Naive thymus-derived CD4-positive, alpha-beta T cell (primary cell): Measurements from ENCODE around the gene ZBTB47. TPM values are rescaled to one million over a fixed set of nuclear protein-coding genes. Genes with fewer than 3 reads are reported as not detected.

Experiments
- ATAC-seq: fragments of 150-1000 bp; cut with Tn5 transposase; 2 replicates; pipeline ENCODE4 v1.10.0; 2021; ENCODE audit warnings: mild to moderate bottlenecking, moderate library complexity
- CTCF ChIA-PET: fragments of 350-600 bp; sonication (Branson Sonifier 250); formaldehyde crosslinking; loops from one replicate; lab custom pipeline; 2021; ENCODE audit warnings: antibody characterized with exemption; lab: Charles Lee
- POLR2A ChIA-PET: fragments of 350-600 bp; sonication (Branson Sonifier 250); formaldehyde crosslinking; loops from one replicate; lab custom pipeline; 2021; ENCODE audit warnings: antibody characterized with exemption, inconsistent platforms; lab: Charles Lee
- DNase-seq, 9 donors: peaks; one replicate each; pipeline versions ENCODE4 v3.0.0 to v3.0.0-alpha.2; 2020 to 2022; ENCODE audit warnings: mixed read lengths in 1 of 9
- H3K27ac ChIP-seq: one replicate; pipeline ENCODE4 v1.7.0; 2013; ENCODE audit warnings: mild to moderate bottlenecking, low read depth, low read length, moderate library complexity
- H3K27me3 ChIP-seq, 2 donors: one replicate each; pipeline ENCODE4 v1.7.0; 2013; ENCODE audit warnings: low read length in 2 of 2, mild to moderate bottlenecking in 2 of 2, moderate library complexity in 2 of 2; ENCODE audit not compliant: control insufficient read depth in 2 of 2, insufficient read depth in 2 of 2
- H3K36me3 ChIP-seq, 3 experiments: 1 replicate in 2 of 3; 2 replicates in 1 of 3; pipeline ENCODE4 v1.7.0; 2013; ENCODE audit warnings: low read length in 3 of 3, mild to moderate bottlenecking in 3 of 3, moderate library complexity in 1 of 3; ENCODE audit not compliant: insufficient read depth in 3 of 3, control insufficient read depth in 2 of 3
- H3K4me1 ChIP-seq, 2 donors: one replicate each; pipeline ENCODE4 v1.7.0; 2013; ENCODE audit warnings: low read length in 2 of 2, mild to moderate bottlenecking in 2 of 2, moderate library complexity in 1 of 2; ENCODE audit not compliant: control insufficient read depth in 2 of 2, insufficient read depth in 2 of 2
- H3K4me3 ChIP-seq: 2 replicates; pipeline ENCODE4 v1.7.0; 2013; ENCODE audit warnings: mild to moderate bottlenecking, low read length
- H3K9me3 ChIP-seq, 3 experiments: 1 replicate in 2 of 3; 2 replicates in 1 of 3; pipeline ENCODE4 v1.7.0; 2013; ENCODE audit warnings: low read length in 3 of 3; ENCODE audit not compliant: control insufficient read depth in 2 of 3
- H3K27ac Mint-ChIP-seq, 9 donors: one replicate each; pipeline ENCODE4 v1.8.0; 2020 to 2022; ENCODE audit warnings: mixed read lengths in 9 of 9, mild to moderate bottlenecking in 8 of 9, moderate library complexity in 5 of 9, inconsistent platforms in 2 of 9
- H3K27me3 Mint-ChIP-seq, 5 donors: one replicate each; pipeline ENCODE4 v1.8.0; 2021 to 2022; ENCODE audit warnings: mixed read lengths in 5 of 5, mild to moderate bottlenecking in 1 of 5
- H3K36me3 Mint-ChIP-seq, 5 donors: one replicate each; pipeline ENCODE4 v1.8.0; 2020 to 2022; ENCODE audit warnings: mixed read lengths in 5 of 5, mild to moderate bottlenecking in 3 of 5, inconsistent platforms in 1 of 5
- H3K4me1 Mint-ChIP-seq, 7 donors: one replicate each; pipeline ENCODE4 v1.8.0; 2020 to 2022; ENCODE audit warnings: mixed read lengths in 7 of 7, mild to moderate bottlenecking in 3 of 7, inconsistent platforms in 1 of 7
- H3K4me3 Mint-ChIP-seq, 10 donors: one replicate each; pipeline ENCODE4 v1.8.0; 2020 to 2022; ENCODE audit warnings: mild to moderate bottlenecking in 10 of 10, mixed read lengths in 10 of 10, moderate library complexity in 6 of 10, inconsistent platforms in 2 of 10
- H3K9me3 Mint-ChIP-seq, 11 donors: one replicate each; pipeline ENCODE4 v1.8.0; 2020 to 2022; ENCODE audit warnings: mixed read lengths in 11 of 11, mild to moderate bottlenecking in 4 of 11, inconsistent platforms in 1 of 11, moderate library complexity in 1 of 11
- intact Hi-C, 2 donors: fragments of 100-400 bp; cut with micrococcal nuclease; formaldehyde crosslinking; loops; one replicate each; pipeline ENCODE4 v1.15.1; 2023
- polyA plus RNA-seq, 2 donors: library from polyadenylated mRNA; unstranded; fragments of 300-500 nt; fragmentation: Illumina TruSeq; gene quantifications; one replicate each; pipeline ENCODE4 v1.2.3, GENCODE V29; 2021
- total RNA-seq, 6 experiments: library from RNA in 5 of 6; stranded (reverse) in 5 of 6; gene quantifications; 1 replicate in 5 of 6; 2 replicates in 1 of 6; pipeline ENCODE4 v1.2.3 and lab custom pipeline; 2021 to 2026

ZBTB47 gene
- total and polyA plus RNA-seq, 7 experiments from 2014 or later: 0.38 to 3.8 (median 1.6) TPM; not detected in 2

DNA sequence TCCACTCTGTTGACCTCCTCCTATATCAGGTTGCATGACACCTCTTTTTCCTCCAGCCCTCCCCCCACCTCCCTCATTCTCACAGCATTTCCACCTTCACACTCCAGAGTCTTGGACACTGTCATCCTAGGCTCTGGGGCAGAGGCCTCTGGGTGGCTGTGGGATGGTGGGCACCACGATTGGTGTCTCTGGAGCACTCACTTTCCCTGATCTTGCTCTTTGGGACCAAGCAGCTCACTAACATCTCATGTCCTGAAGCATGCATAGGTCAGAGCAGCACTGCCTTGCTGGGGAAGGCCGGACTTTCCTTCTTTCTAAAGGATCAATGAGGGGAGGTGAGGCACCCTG, 14.9 kb downstream of the ZBTB47 start:
- intact Hi-C loops: no loop called here
- ChIA-PET POLR2A (no interaction called here), CTCF (no interaction called here)
- ATAC-seq (no peak), DNase-seq (no peak)
- Histone ChIP-seq H3K36me3 (no peaks in the 10 kb centered on the region), H3K4me3 (no peak overlapping the region), H3K27me3 (no peaks in the 10 kb centered on the region), H3K27ac (no peak overlapping the region), H3K4me1 (no peaks in the 10 kb centered on the region), H3K9me3 (no peaks in the 10 kb centered on the region)
- Mint-ChIP-seq H3K9me3 (peaks cover 0 to 6% (median 2%) of the 10 kb centered on the region in 11 donors), H3K4me1 (no peaks in the 10 kb centered on the region), H3K4me3 (no peak overlapping the region), H3K27me3 (peaks cover 0 to 4% (median 0%) of the 10 kb centered on the region in 5 donors), H3K36me3 (no peaks in the 10 kb centered on the region), H3K27ac (no peak overlapping the region)

DNA sequence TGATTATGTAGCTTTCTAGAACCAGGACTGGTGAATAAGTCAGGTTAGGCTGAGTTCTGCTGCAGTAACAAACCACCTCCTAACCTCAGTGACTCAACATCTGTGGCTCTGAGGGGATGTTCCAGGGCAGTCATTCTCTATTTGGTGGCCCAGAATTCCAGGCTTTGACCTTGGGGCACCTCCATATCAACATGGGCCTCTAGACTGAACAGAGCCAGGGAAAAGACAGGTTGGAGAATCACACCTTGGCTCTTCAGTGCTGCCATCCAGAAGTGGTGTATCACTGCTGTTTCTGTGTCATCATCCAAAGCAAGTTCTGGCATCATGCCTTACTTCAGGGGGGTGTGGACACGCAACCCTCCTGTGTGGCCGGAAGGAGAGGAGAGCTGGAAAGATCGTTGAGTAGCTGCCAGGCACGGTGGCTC, 15.3 kb downstream of the ZBTB47 start:
- Histone ChIP-seq H3K4me3 (no peak overlapping the region), H3K27ac (no peak overlapping the region), H3K36me3 (no peaks in the 10 kb centered on the region), H3K4me1 (no peaks in the 10 kb centered on the region), H3K9me3 (no peaks in the 10 kb centered on the region), H3K27me3 (no peaks in the 10 kb centered on the region)
- intact Hi-C loops: no loop called here
- Mint-ChIP-seq H3K4me1 (no peaks in the 10 kb centered on the region), H3K27me3 (peaks cover 0 to 4% (median 0%) of the 10 kb centered on the region in 5 donors), H3K9me3 (peaks cover 0 to 6% (median 2%) of the 10 kb centered on the region in 11 donors), H3K36me3 (no peaks in the 10 kb centered on the region), H3K4me3 (no peak overlapping the region), H3K27ac (no peak overlapping the region)
- CTCF ChIA-PET: no interaction called here
- POLR2A ChIA-PET: no interaction called here
- DNase-seq (no peak), ATAC-seq (no peak)

DNA sequence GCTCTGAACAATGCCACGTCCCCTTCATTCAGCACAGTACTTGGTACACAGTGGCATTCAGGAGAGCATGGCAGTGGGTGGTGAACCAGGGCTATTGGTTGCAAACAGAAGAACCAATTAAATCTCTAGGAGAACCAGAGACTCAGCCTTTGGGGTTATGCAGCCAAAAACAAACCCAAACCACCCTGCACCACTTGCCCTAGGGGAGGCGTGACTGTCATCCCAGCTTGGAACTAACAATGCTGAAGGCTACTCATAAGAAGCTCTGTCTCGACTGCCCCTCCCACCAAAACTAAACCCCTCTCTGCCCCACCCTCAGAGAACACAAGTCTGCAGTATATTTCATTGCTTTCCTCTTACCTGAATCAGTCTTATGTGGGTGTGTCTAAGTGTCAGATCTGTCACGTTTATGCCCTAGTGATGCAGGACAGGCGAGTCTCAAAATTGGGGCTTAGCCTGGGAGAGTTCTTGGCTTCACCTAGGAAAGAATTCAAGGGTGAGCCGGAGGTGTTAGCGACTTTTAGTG, 16.6 kb downstream of the ZBTB47 start:
- Histone ChIP-seq H3K4me3 (no peak overlapping the region), H3K4me1 (no peaks in the 10 kb centered on the region), H3K27ac (no peak overlapping the region), H3K27me3 (no peaks in the 10 kb centered on the region), H3K9me3 (no peaks in the 10 kb centered on the region), H3K36me3 (no peaks in the 10 kb centered on the region)
- POLR2A ChIA-PET: no interaction called here
- H3K27me3 Mint-ChIP-seq: peaks cover 0 to 9% (median 0%) of the 10 kb centered on the region in 5 donors
- no peaks in the 10 kb centered on the region for H3K4me1 Mint-ChIP-seq
- H3K4me3 Mint-ChIP-seq: no peak overlapping the region
- ATAC-seq: no peak
- intact Hi-C loops: no loop called here
- H3K27ac Mint-ChIP-seq: no peak overlapping the region
- H3K36me3 Mint-ChIP-seq: peaks cover 0 to 2% (median 0%) of the 10 kb centered on the region in 5 donors
- DNase-seq: no peak
- CTCF ChIA-PET: no interaction called here
- H3K9me3 Mint-ChIP-seq: peaks cover 0 to 6% (median 2%) of the 10 kb centered on the region in 11 donors

DNA sequence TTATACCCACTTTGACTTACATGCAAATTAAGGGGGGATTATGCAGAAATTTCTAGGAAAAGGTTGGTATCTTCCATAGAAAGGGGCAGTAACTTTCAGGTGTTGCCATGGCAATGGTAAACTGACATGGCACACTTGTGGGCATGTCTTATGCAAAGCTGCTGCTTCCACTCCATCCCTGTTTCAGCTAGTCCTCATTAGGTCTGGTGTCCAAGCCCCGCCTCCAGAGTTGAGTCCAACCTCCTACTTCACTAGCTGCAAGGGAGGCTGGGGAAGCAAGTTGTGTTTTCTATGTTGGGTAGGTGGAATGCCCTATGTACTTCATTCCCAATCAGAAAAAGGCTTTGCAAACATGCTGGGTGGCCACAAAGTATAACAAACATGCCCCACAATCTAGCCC, 17.2 kb downstream of the ZBTB47 start:
- intact Hi-C loops: no loop called here
- Mint-ChIP-seq H3K9me3 (peaks cover 0 to 6% (median 2%) of the 10 kb centered on the region in 11 donors), H3K27me3 (peaks cover 0 to 10% (median 0%) of the 10 kb centered on the region in 5 donors), H3K36me3 (peaks cover 0 to 2% (median 0%) of the 10 kb centered on the region in 5 donors), H3K4me3 (no peak overlapping the region), H3K27ac (no peak overlapping the region), H3K4me1 (no peaks in the 10 kb centered on the region)
- H3K27me3 ChIP-seq: no peaks in the 10 kb centered on the region
- no peak overlapping the region for H3K4me3 ChIP-seq
- H3K4me1 ChIP-seq: no peaks in the 10 kb centered on the region
- ChIA-PET POLR2A (no interaction called here), CTCF (no interaction called here)
- no peaks in the 10 kb centered on the region for H3K36me3 ChIP-seq
- DNase-seq (no peak), ATAC-seq (no peak)
- H3K9me3 ChIP-seq: no peaks in the 10 kb centered on the region
- no peak overlapping the region for H3K27ac ChIP-seq

DNA sequence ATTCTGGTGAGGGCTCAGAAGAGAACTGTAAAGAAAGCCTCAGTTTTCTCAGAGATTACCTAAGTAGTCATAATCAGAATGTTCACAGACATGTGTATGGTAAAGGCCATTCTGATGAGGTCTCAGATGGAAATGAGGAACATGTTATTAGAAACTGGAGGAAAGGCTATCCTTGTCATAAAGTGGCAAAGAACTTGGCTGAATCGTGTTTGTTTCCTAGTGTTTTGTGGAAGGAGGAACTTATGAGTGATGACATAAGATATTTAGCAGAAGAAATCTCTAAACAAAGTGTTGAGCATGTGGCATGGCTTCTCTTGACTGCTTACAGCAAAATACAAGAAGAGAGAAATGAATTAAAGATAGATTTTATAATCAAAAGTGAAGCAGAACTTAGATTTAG, 19.0 kb downstream of the ZBTB47 start:
- ATAC-seq: no peak
- H3K27ac Mint-ChIP-seq: no peak overlapping the region
- Histone ChIP-seq H3K4me3 (no peak overlapping the region), H3K9me3 (no peaks in the 10 kb centered on the region), H3K27ac (no peak overlapping the region), H3K36me3 (no peaks in the 10 kb centered on the region), H3K4me1 (no peaks in the 10 kb centered on the region), H3K27me3 (no peaks in the 10 kb centered on the region)
- peaks cover 0 to 12% (median 0%) of the 10 kb centered on the region in 5 donors for H3K27me3 Mint-ChIP-seq
- H3K9me3 Mint-ChIP-seq: peaks cover 0 to 25% (median 9%) of the 10 kb centered on the region in 11 donors
- peaks cover 1 to 9% (median 2%) of the 10 kb centered on the region in 5 donors for H3K36me3 Mint-ChIP-seq
- POLR2A ChIA-PET: no interaction called here
- H3K4me1 Mint-ChIP-seq: no peaks in the 10 kb centered on the region
- CTCF ChIA-PET: no interaction called here
- DNase-seq: no peak
- intact Hi-C loops: no loop called here
- H3K4me3 Mint-ChIP-seq: no peak overlapping the region

GRCh38 chr3:42673082-42673481, 19.6 kb downstream of the ZBTB47 start:
- Histone ChIP-seq H3K4me3 (no peak overlapping the region), H3K9me3 (no peaks in the 10 kb centered on the region), H3K27ac (no peak overlapping the region), H3K4me1 (no peaks in the 10 kb centered on the region), H3K36me3 (no peaks in the 10 kb centered on the region), H3K27me3 (no peaks in the 10 kb centered on the region)
- Mint-ChIP-seq H3K36me3 (peaks cover 2 to 14% (median 5%) of the 10 kb centered on the region in 5 donors), H3K27me3 (peaks cover 0 to 12% (median 0%) of the 10 kb centered on the region in 5 donors), H3K4me3 (no peak overlapping the region), H3K27ac (no peak overlapping the region), H3K9me3 (peaks cover 3 to 30% (median 14%) of the 10 kb centered on the region in 11 donors), H3K4me1 (no peaks in the 10 kb centered on the region)
- intact Hi-C loops: no loop called here
- DNase-seq (no peak), ATAC-seq (no peak)
- CTCF ChIA-PET: no interaction called here
- POLR2A ChIA-PET: no interaction called here

- intact Hi-C loops: no loop called here
- no peaks in the 10 kb centered on the region for H3K4me1 Mint-ChIP-seq
- H3K27me3 ChIP-seq: no peaks in the 10 kb centered on the region
- no peak overlapping the region for H3K4me3 ChIP-seq
- H3K4me1 ChIP-seq: no peaks in the 10 kb centered on the region
- H3K36me3 Mint-ChIP-seq: peaks cover 2 to 25% (median 5%) of the 10 kb centered on the region in 5 donors
- H3K27me3 Mint-ChIP-seq: peaks cover 0 to 12% (median 0%) of the 10 kb centered on the region in 5 donors
- ChIA-PET CTCF (no interaction called here), POLR2A (no interaction called here)
- no peak for DNase-seq
- no peak for ATAC-seq
- no peaks in the 10 kb centered on the region for H3K36me3 ChIP-seq
- H3K9me3 ChIP-seq: no peaks in the 10 kb centered on the region
- no peak overlapping the region for H3K4me3 Mint-ChIP-seq
- H3K9me3 Mint-ChIP-seq: peaks cover 6 to 41% (median 18%) of the 10 kb centered on the region in 11 donors
- H3K27ac Mint-ChIP-seq: no peak overlapping the region
- no peak overlapping the region for H3K27ac ChIP-seq
Observed at GRCh38 chr3:42674146-42674545, 20.6 kb downstream of the ZBTB47 start.
